Endothelial cell of umbilical vein (primary cell): ENCODE data around the gene LGALS3. TPM values are rescaled to one million over a fixed set of nuclear protein-coding genes. Genes with fewer than 3 reads are reported as not detected.
A peak's percentile ranks its signal among the peaks of the same experiment; 100 is the strongest.

Experiments
- BruUV-seq: library from RNA; stranded (reverse); fragments of 400-500 nt; replicated peaks from 2 replicates; lab custom pipeline; 2021; lab: Mats Ljungman, UMichigan
- CTCF ChIA-PET: fragments of 300-600, 350-600 bp; sonication (Branson Sonifier 250); formaldehyde crosslinking; loops from one replicate; lab custom pipeline; 2021; ENCODE audit warnings: antibody characterized with exemption, inconsistent platforms; lab: Charles Lee
- POLR2A ChIA-PET: fragments of 300-600, 350-600 bp; sonication (Branson Sonifier 250); formaldehyde crosslinking; loops from one replicate; lab custom pipeline; 2021; ENCODE audit warnings: antibody characterized with exemption, inconsistent platforms; lab: Charles Lee
- DNase-seq: peaks from one replicate; pipeline ENCODE4 v3.0.0-alpha.2; 2011; ENCODE audit warnings: low read depth, low spot score
- FAIRE-seq: peaks from 2 replicates; lab custom pipeline; 2011; peaks lifted over from hg19 to GRCh38; lab: Jason Lieb, UNC
- H2AFZ ChIP-seq: 2 replicates; pipeline ENCODE4 v1.6.0; 2012; ENCODE audit warnings: low read depth, low read length, control low read depth, inconsistent platforms
- H3K27ac ChIP-seq: 2 replicates; pipeline ENCODE4 v1.5.1; 2011; ENCODE audit warnings: low read depth, mild to moderate bottlenecking, control low read depth, low read length, moderate library complexity; ENCODE audit not compliant: insufficient read depth
- H3K27me3 ChIP-seq, 2 experiments: 2 replicates each; pipeline versions ENCODE4 v1.6.0 to v1.6.1; 2011; ENCODE audit warnings: low read length in 2 of 2, mixed read lengths in 1 of 2; ENCODE audit not compliant: control insufficient read depth in 2 of 2, insufficient read depth in 2 of 2
- H3K36me3 ChIP-seq, 2 experiments: 2 replicates in 1 of 2; 3 replicates in 1 of 2; pipeline ENCODE4 v1.5.1; 2011; ENCODE audit warnings: low read length in 2 of 2, mild to moderate bottlenecking in 1 of 2, moderate library complexity in 1 of 2; ENCODE audit not compliant: control insufficient read depth in 2 of 2, insufficient read depth in 2 of 2; ENCODE audit errors: extremely low read depth in 1 of 2
- H3K4me1 ChIP-seq: 3 replicates; pipeline ENCODE4 v1.5.1; 2011; ENCODE audit warnings: mild to moderate bottlenecking, low read length; ENCODE audit not compliant: control insufficient read depth, insufficient read depth; ENCODE audit errors: extremely low read depth
- H3K4me2 ChIP-seq: 2 replicates; pipeline ENCODE4 v1.6.1; 2011; ENCODE audit warnings: low read length, control low read depth, mixed read lengths; ENCODE audit not compliant: insufficient read depth
- H3K4me3 ChIP-seq, 3 experiments: fragments of 200-600 bp in 1 of 3; sonication (generic), shearing (Covaris generic) in 1 of 3; replicated peaks in 1 of 3; 2 replicates each; pipeline ENCODE4 v1.5.1; 2011 to 2016; ENCODE audit warnings: control low read depth in 3 of 3, low read length in 3 of 3, mild to moderate bottlenecking in 2 of 3, inconsistent platforms in 1 of 3, low read depth in 1 of 3, moderate library complexity in 1 of 3; ENCODE audit not compliant: insufficient read depth in 1 of 3
- H3K79me2 ChIP-seq: 2 replicates; pipeline ENCODE4 v1.6.0; 2012; ENCODE audit warnings: low read length, inconsistent platforms; ENCODE audit not compliant: control insufficient read depth, insufficient read depth
- H3K9ac ChIP-seq: replicated peaks from 2 replicates; pipeline ENCODE3; 2011; ENCODE audit warnings: low read length, control low read depth; ENCODE audit not compliant: insufficient read depth; ENCODE audit errors: extremely low read depth
- H3K9me1 ChIP-seq: replicated peaks from 3 replicates; pipeline ENCODE4 v1.6.0; 2011; ENCODE audit warnings: mild to moderate bottlenecking, low read length; ENCODE audit not compliant: control insufficient read depth, insufficient read depth; ENCODE audit errors: extremely low read depth
- H3K9me3 ChIP-seq: replicated peaks from 2 replicates; pipeline ENCODE4 v1.5.1; 2012; ENCODE audit warnings: low read length, inconsistent platforms; ENCODE audit not compliant: control insufficient read depth, insufficient read depth
- H4K20me1 ChIP-seq: replicated peaks from 2 replicates; pipeline ENCODE3; 2011; ENCODE audit warnings: mild to moderate bottlenecking, low read length; ENCODE audit not compliant: control insufficient read depth, insufficient read depth; ENCODE audit errors: extremely low read depth
- CTCF ChIP-seq, 2 donors: IDR thresholded peaks; 1 replicate in 1 of 2; 2 replicates in 1 of 2; pipeline ENCODE4 v1.5.1; 2011; ENCODE audit warnings: low read length in 2 of 2, mild to moderate bottlenecking in 2 of 2, moderate library complexity in 2 of 2, control low read depth in 1 of 2, inconsistent platforms in 1 of 2, low read depth in 1 of 2; ENCODE audit not compliant: insufficient read depth in 1 of 2; ENCODE audit errors: extremely low read depth in 1 of 2
- EZH2 ChIP-seq: IDR thresholded peaks from 2 replicates; pipeline ENCODE4 v1.6.1; 2012; ENCODE audit warnings: borderline replicate concordance, low read depth, mild to moderate bottlenecking, moderate library complexity, low read length, inconsistent platforms; ENCODE audit not compliant: severe bottlenecking
- FOS ChIP-seq: IDR thresholded peaks from 2 replicates; pipeline ENCODE4 v1.6.1; 2011; ENCODE audit warnings: mild to moderate bottlenecking, low read length, moderate library complexity, borderline replicate concordance; ENCODE audit not compliant: insufficient read depth
- GATA2 ChIP-seq: IDR thresholded peaks from 2 replicates; pipeline ENCODE4 v1.7.0; 2011; ENCODE audit warnings: low read depth, mild to moderate bottlenecking, moderate library complexity, mixed read lengths, low read length; ENCODE audit not compliant: insufficient read length, insufficient read depth
- JUN ChIP-seq: IDR thresholded peaks from 2 replicates; pipeline ENCODE4 v1.6.1; 2011; ENCODE audit warnings: borderline replicate concordance, low read depth; ENCODE audit not compliant: insufficient read length, insufficient read depth
- MAX ChIP-seq: IDR thresholded peaks from 2 replicates; pipeline ENCODE4 v1.6.1; 2011; ENCODE audit not compliant: insufficient read depth, insufficient read length
- MYC ChIP-seq: IDR thresholded peaks from one replicate; pipeline ENCODE4 v1.6.1; 2011; ENCODE audit warnings: mild to moderate bottlenecking, low read depth, low read length
- POLR2A ChIP-seq: IDR thresholded peaks from 2 replicates; pipeline ENCODE4 v1.6.1; 2012; ENCODE audit warnings: low read depth, mild to moderate bottlenecking, control low read depth, low read length
- POLR2AphosphoS5 ChIP-seq: IDR thresholded peaks from 2 replicates; pipeline ENCODE4 v1.6.1; 2012; ENCODE audit warnings: low read depth, mild to moderate bottlenecking, control low read depth, low read length, moderate library complexity; ENCODE audit not compliant: insufficient read depth
- dilution Hi-C: fragments of 300-500 bp; cut with MboI; formaldehyde crosslinking; loops from one replicate; pipeline ENCODE4 v1.15.0; 2019; ENCODE audit warnings: low sequenced_read_pairs; ENCODE audit not compliant: extremely low pct_ligation_motif_present
- intact Hi-C: fragments of 100-400 bp; cut with micrococcal nuclease; formaldehyde crosslinking; loops from one replicate; pipeline ENCODE4 v1.10.0; 2022
- polyA plus RNA-seq, 4 experiments: library from polyadenylated mRNA; depleted of rRNA in 3 of 4; stranded (reverse) in 3 of 4; unstranded in 1 of 4; fragments of >200 nt; gene quantifications; 2 replicates each; pipeline versions ENCODE4 v1.2.1 to v1.2.3, GENCODE V29; 2011 to 2012; ENCODE audit warnings: missing spikeins in 1 of 4
- total RNA-seq: library from RNA; stranded (reverse); gene quantifications from 2 replicates; pipeline ENCODE4 v1.2.3, GENCODE V29; 2021

Gene LGALS3
- total and polyA plus RNA-seq, 2 donors (not counting 3 experiments of a cell fraction or from before 2014, with no cell fraction given): 33.8 to 55.1 TPM

GRCh38 chr14:55136885-55137786 lies 8.1 kb downstream of the LGALS3 start:
- H3K9me3 ChIP-seq: no peaks in the 10 kb centered on the region
- ChIA-PET CTCF (interaction anchor here (0.8 to 3.8 kb wide), 12 partner anchors 9 to 71 kb away, joined by 3 to 34 read pairs (median 4); partner anchors contain the start of gene LGALS3), POLR2A (interaction anchor here (0.8 to 0.9 kb wide), 2 partner anchors 8 to 29 kb away, joined by 3 read pairs; partner anchors contain the start of gene LGALS3)
- peak overlapping the region; percentile 39 for H2AFZ ChIP-seq
- no peaks in the 10 kb centered on the region for H4K20me1 ChIP-seq
- dilution Hi-C loops (no loop called here), intact Hi-C loops (no loop called here)
- H3K4me2 ChIP-seq: peak overlapping the region; percentile 26
- peak overlapping the region; percentile 37 for H3K27ac ChIP-seq
- peaks cover 13% of the 10 kb centered on the region for H3K4me1 ChIP-seq
- no peak for TF ChIP-seq POLR2AphosphoS5
- TF ChIP-seq JUN: no peak
- no peak for TF ChIP-seq POLR2A
- no peak for TF ChIP-seq MYC
- no peak for TF ChIP-seq GATA2
- TF ChIP-seq EZH2: no peak
- TF ChIP-seq MAX: no peak
- no peak for TF ChIP-seq FOS
- TF ChIP-seq CTCF (IDR thresholded peaks at IDR 0.05; ENCODE audit: extremely low read depth in 1 of 2, insufficient read depth in 1 of 2, low read depth in 1 of 2, low read length in 2 of 2): no peak
- no peaks in the 10 kb centered on the region for H3K27me3 ChIP-seq
- peaks cover 4 to 14% of the 10 kb centered on the region in 2 experiments for H3K36me3 ChIP-seq
- H3K79me2 ChIP-seq: peaks cover 2% of the 10 kb centered on the region
- no peak overlapping the region for H3K4me3 ChIP-seq
- no peaks in the 10 kb centered on the region for H3K9me1 ChIP-seq
- DNase-seq: peak; percentile 85
- no TSS peak for BruUV-seq
- H3K9ac ChIP-seq: no peak overlapping the region
- peak; percentile 75 for FAIRE-seq
